Psoas muscle (tissue), 8 donors: ENCODE measurements around the gene FBXO33. TPM values are rescaled to one million over a fixed set of nuclear protein-coding genes. Genes with fewer than 3 reads are reported as not detected.

Source experiments
- ATAC-seq, 4 donors: fragments of 200-7000 bp; cut with Tn5 transposase; one replicate each; pipeline ENCODE4 v1.9.1; 2020; ENCODE audit warnings: moderate library complexity in 3 of 4, mild to moderate bottlenecking in 2 of 4
- DNase-seq, 2 donors: peaks; one replicate each; pipeline ENCODE4 v3.0.0-alpha.2; 2020
- H3K27ac ChIP-seq: fragments of 200-600 bp; one replicate; pipeline ENCODE4 v1.8.0; 2022
- H3K27me3 ChIP-seq, 3 donors: fragments of 200-600 bp in 1 of 3; one replicate each; pipeline versions ENCODE4 v1.6.1 to v1.8.0; 2013 to 2022; ENCODE audit warnings: low read length in 2 of 3, mild to moderate bottlenecking in 2 of 3, moderate library complexity in 1 of 3; ENCODE audit not compliant: insufficient read depth in 3 of 3
- H3K36me3 ChIP-seq, 2 donors: fragments of 200-600 bp in 1 of 2; one replicate each; pipeline versions ENCODE4 v1.6.1 to v1.8.0; 2013 to 2022; ENCODE audit warnings: low read depth in 1 of 2, mild to moderate bottlenecking in 1 of 2, moderate library complexity in 1 of 2; ENCODE audit not compliant: insufficient read depth in 1 of 2
- H3K4me1 ChIP-seq: fragments of 200-600 bp; one replicate; pipeline ENCODE4 v1.8.0; 2022
- H3K4me3 ChIP-seq: fragments of 200-600 bp; one replicate; pipeline ENCODE4 v1.8.0; 2022; ENCODE audit warnings: mild to moderate bottlenecking
- H3K9me3 ChIP-seq: fragments of 200-600 bp; one replicate; pipeline ENCODE4 v1.8.0; 2022
- whole genome bisulfite sequencing, 3 donors: extraction: QIAGEN DNeasy Blood & Tissue Kit; methylation state at CpG; one replicate each; pipeline versions ENCODE4 v1.1.6 to v1.1.7; 2013; 5-methylcytosine and 5-hydroxymethylcytosine counted together
- intact Hi-C, 2 donors: fragments of 100-400 bp; cut with DNase I; formaldehyde crosslinking; loops; one replicate each; pipeline versions ENCODE4 v1.11.0 to v1.14.2; 2022
- polyA plus RNA-seq, 3 donors: library from polyadenylated mRNA; stranded (reverse); fragments of 200-250 nt; gene quantifications; one replicate each; pipeline ENCODE4 v1.2.3, GENCODE V29; 2013
- total RNA-seq, 4 donors: library from RNA; stranded (reverse); fragmentation: NEBNext Ultra II Directional in 2 of 4; extraction: Animal tissue kit (Norgen Biotek cat#: 25700) in 2 of 4; gene quantifications; one replicate each; pipeline versions ENCODE4 v1.2.1 to v1.2.4, GENCODE V29; 2021 to 2023
- TF ChIP-seq, protein P1 (sequence below): fragments of 200-600 bp; IDR thresholded peaks from one replicate; pipeline ENCODE4 v1.8.0; 2022; ENCODE audit warnings: antibody characterized with exemption
- donor health status: healthy with polysubstance abuse.
- donor health status: DM: no; HTN: no; CAD: no; lungs with moderate emphysema.
- donor health status: Bipolar disorder and iron deficiency.
- donor health status: healthy.
- donor health status: DM: yes; HTN: yes; CAD: no.
- donor health status: DM: no; HTN: no; CAD: no.
- donor health status: DM: no; HTN: no; CAD: no.
- donor health status: DM: yes; HTN: yes; CAD: no.

The FBXO33 gene
- total and polyA plus RNA-seq, 7 donors: 2.0 to 11.5 (median 3.5) TPM

DNA sequence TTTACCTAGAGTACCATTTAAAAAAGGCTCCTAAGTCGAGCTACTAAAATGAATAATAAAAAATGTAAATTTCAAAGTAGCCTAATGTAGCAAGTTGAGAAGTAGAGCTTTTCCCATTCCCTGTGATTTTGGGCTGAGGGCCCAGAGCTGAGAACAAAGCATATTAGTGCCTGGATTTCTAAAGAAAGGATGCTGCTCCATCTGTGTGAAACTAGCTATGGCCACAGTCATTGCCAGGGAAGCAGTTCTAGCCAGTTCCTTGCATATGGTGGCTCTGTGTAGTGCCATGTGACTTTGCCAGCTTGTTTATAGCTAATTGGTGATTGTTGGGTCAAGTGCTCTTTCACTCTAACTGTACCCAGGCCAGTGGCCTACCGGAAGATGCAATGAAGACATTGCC is 20.4 kb upstream of the FBXO33 start:
- H3K4me1 ChIP-seq: no peaks in the 10 kb centered on the region
- H3K27me3 ChIP-seq: no peaks in the 10 kb centered on the region
- TF ChIP-seq, protein P1, sequence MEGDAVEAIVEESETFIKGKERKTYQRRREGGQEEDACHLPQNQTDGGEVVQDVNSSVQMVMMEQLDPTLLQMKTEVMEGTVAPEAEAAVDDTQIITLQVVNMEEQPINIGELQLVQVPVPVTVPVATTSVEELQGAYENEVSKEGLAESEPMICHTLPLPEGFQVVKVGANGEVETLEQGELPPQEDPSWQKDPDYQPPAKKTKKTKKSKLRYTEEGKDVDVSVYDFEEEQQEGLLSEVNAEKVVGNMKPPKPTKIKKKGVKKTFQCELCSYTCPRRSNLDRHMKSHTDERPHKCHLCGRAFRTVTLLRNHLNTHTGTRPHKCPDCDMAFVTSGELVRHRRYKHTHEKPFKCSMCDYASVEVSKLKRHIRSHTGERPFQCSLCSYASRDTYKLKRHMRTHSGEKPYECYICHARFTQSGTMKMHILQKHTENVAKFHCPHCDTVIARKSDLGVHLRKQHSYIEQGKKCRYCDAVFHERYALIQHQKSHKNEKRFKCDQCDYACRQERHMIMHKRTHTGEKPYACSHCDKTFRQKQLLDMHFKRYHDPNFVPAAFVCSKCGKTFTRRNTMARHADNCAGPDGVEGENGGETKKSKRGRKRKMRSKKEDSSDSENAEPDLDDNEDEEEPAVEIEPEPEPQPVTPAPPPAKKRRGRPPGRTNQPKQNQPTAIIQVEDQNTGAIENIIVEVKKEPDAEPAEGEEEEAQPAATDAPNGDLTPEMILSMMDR: no peak
- intact Hi-C loops: no loop called here
- no peaks in the 10 kb centered on the region for H3K9me3 ChIP-seq
- no peak for DNase-seq
- 94 to 98% (median 95%) methylated on average over 2 of the region's 2 CpGs for WGBS, 3 donors
- H3K36me3 ChIP-seq: no peaks in the 10 kb centered on the region
- no peak overlapping the region for H3K27ac ChIP-seq
- no peak overlapping the region for H3K4me3 ChIP-seq
- no peak for ATAC-seq

DNA sequence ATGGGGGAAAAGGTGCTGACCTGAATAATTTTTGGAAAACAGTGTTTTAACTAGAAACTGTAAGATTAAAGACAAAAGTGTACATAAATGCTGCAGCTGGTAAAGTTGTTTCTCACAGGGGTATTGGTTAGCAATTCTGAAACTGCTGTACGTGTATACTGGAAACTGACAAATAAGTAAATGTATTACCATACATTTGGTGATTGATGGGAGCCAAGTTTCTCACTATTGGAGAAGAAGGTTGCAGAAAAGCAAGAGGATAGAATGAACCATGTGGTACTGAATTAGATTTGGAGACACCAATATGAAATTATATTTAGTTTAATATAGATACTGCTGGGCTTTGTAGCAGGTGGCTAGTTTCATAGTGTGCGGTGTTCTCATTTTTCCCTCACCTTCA is 19.6 kb upstream of the FBXO33 start:
- Histone ChIP-seq H3K36me3 (no peaks in the 10 kb centered on the region), H3K9me3 (no peaks in the 10 kb centered on the region), H3K27ac (no peak overlapping the region), H3K27me3 (no peaks in the 10 kb centered on the region), H3K4me3 (no peak overlapping the region), H3K4me1 (no peaks in the 10 kb centered on the region)
- WGBS, 3 donors: 88 to 92% (median 90%) methylated on average over 2 of the region's 2 CpGs
- intact Hi-C loops: no loop called here
- ATAC-seq (no peak), DNase-seq (no peak)
- TF ChIP-seq, protein P1: no peak

DNA sequence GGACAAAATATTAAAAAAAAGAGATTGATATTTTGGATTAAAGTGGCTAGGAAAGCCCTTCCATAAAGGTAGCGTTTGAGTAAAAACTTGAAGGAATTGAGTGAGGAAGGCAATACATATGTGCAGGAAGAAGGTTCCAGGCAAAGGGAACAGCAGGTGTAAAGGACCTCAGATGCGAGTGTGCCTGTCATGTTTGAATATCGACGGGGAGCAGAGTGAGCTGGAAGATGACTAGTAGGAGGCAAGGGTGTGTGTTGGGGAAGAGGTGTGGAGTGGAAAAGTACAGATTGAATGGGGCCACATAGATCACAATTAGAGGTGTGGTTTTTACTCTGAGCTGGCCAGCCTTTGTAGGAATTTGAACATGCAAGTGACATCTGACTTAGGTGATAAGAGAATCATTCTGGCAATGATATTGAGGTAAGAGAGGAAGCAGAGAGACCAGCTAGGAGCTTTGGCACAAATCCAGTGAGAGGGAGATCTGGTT is 15.0 kb upstream of the FBXO33 start:
- Histone ChIP-seq H3K27me3 (no peaks in the 10 kb centered on the region), H3K4me1 (no peaks in the 10 kb centered on the region), H3K9me3 (peaks cover under 1% of the 10 kb centered on the region), H3K4me3 (no peak overlapping the region), H3K27ac (no peak overlapping the region), H3K36me3 (no peaks in the 10 kb centered on the region)
- no peak for DNase-seq
- no peak for ATAC-seq
- intact Hi-C loops: no loop called here
- TF ChIP-seq, protein P1: no peak
- WGBS, 3 donors: 79 to 91% (median 86%) methylated on average over 4 of the region's 4 CpGs

DNA sequence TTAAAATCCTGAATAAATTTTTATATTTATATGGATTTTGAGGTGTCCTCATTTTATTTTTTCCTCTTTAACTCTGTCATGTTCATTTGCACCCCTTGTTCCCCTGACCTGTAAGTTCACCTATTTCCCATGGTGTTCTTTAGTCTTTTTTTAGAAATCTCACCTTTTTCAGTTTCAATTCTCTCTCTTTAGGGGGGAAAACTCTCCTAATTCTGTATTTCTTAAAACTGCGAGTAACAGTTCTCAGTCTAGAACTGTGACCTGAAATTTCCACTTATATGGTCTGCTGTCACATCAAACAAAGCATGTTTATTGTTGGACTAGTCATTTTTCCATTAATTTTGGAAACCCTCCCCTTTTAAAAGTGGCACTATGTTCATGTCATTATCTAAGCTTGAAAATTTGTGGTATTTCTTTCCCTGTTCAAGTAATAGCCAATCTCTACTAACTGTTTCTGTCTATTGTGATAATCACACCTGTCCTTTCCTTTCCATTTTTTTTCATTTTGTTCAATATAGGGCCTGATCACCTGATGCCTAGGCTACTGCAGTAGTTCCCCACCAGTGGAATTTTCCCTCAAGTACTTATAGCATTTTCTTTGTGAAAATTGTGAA is 14.0 kb upstream of the FBXO33 start:
- Histone ChIP-seq H3K27ac (no peak overlapping the region), H3K9me3 (peaks cover 6% of the 10 kb centered on the region), H3K36me3 (no peaks in the 10 kb centered on the region), H3K4me1 (no peaks in the 10 kb centered on the region), H3K27me3 (no peaks in the 10 kb centered on the region), H3K4me3 (no peak overlapping the region)
- TF ChIP-seq, protein P1: no peak
- DNase-seq (no peak), ATAC-seq (no peak)
- 93 to 100% (median 95%) methylated on average over 1 of the region's 1 CpG for WGBS, 3 donors
- intact Hi-C loops: no loop called here

DNA sequence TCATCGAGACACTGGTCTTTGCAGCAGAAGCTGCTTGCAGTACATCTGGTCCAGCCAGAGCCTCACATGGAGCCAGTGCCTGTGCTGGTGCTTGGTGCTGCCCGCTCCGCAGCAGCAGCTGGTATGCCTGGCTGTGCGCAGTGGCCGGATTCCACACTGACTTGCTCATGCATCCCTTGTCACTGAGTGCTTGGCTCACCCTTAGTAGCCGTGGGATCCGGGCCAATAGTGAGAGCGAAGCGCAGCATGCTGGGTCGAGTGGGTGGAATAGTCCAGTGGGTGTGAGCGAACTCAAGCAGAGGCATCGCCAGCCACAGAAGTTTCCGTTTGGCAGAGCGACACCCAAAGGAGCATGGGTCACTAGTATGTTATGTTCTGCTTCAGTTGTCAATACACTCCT is 10.1 kb upstream of the FBXO33 start:
- WGBS, 3 donors: 76 to 83% (median 81%) methylated on average over 14 of the region's 14 CpGs

More for the DNA sequence above, 10.1 kb upstream of the FBXO33 start:
- DNase-seq (peak; percentile 29 to 63), ATAC-seq (peak; percentile 79 to 97 (median 82))
- intact Hi-C loops: no loop called here
- H3K4me1 ChIP-seq: no peaks in the 10 kb centered on the region
- H3K27me3 ChIP-seq: no peaks in the 10 kb centered on the region
- H3K9me3 ChIP-seq: peaks cover 6% of the 10 kb centered on the region
- TF ChIP-seq, protein P1: no peak
- no peak overlapping the region for H3K27ac ChIP-seq
- H3K36me3 ChIP-seq: no peaks in the 10 kb centered on the region
- H3K4me3 ChIP-seq: no peak overlapping the region
